A204.1 (cell line): ENCODE results near the gene MRPL14.
"Not testable (repeated sequence)": the region's sequence is repeated elsewhere in the genome, so short reads cannot be mapped to it uniquely, and the experiment has no call there.

Experiments
- FAIRE-seq: peaks from 2 replicates; lab custom pipeline; 2012; peaks lifted over from hg19 to GRCh38; lab: Jason Lieb, UNC

The MRPL14 gene

DNA sequence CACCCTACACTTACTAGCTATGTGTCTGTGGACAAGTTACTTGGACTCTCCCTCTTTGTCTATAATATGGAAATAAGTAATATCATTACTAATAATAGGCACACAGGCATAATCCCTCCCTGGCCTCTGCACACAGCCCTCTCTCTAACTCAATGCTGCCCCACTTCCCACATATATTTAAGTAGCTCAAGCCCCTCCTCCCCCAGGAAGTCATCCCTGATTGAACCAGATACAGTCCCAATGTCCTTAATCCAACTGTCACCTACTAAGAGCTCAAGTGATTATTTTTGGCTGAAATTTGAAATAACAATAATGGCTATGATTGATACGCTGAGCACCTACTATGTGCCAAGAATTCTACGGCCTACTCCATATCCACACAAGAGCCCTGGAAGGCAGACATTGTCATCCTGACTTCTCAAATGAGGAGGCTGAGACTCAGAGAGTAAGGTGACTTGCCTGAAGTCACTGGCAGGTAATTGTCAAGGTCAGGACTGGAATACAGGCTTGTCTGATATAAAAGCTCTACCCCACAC, 29.4 kb downstream of the MRPL14 start:
- no peak for FAIRE-seq

- FAIRE-seq = no peak
Observed at GRCh38 chr6:44096612-44097011, 30.6 kb downstream of the MRPL14 start.

DNA sequence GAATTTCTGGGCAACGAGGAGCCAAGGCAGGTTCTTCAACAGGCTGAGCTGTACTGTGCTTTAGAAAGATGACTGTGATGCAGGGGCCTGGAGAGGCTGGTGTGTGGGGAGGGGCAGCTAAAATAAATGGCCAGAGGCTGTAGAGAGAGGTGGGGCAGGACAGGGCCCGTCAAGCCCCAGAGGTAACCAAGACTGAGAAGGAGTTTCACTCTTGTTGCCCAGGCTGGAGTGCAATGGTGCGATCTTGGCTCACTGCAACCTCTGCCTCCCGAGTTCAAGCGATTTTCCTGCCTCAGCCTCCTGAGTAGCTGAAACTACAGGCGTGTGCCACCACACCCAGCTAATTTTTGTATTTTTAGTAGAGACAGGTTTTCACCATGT, 32.0 kb downstream of the MRPL14 start:
- not testable (repeated sequence) for FAIRE-seq

DNA sequence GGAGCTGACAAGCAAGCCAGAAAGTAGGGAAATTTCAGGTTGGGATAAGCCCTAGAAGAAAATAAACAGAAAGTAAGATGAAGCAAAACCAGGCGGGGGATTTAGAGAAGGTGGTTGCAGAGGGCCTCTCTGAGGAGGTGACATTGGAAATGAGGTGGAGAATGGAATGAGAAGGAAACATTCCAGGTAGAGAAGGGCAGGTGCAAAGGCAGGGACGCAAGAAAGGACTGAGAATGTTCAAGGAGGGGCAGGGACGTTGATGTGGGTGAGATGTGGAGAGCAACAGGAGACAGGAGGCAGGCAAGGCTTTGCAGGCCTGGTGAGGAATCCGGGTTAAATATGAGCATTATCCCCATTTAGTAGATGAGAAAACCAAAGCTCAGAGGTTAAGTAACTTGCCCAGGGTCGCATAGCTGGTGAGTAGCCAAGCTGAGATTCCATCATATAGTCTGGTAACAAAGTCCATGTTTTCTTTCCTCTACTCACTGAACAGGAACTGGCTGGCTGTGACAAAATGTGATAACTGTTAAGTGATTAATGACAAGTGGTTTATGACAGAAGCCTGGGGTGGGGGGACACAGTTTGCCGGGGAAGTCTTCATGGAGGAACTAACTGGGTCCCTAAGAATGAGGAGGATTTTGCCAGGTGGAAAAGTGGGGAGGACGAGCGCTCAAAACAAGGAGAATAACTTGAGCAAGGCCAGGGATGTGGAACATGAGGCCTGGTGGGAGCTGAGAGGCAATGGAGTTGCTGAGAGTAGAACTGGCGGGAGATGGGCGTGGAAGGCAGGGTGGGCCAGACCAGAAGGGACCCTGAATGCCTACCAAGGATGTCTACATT, 32.6 kb downstream of the MRPL14 start:
- FAIRE-seq = no peak

DNA sequence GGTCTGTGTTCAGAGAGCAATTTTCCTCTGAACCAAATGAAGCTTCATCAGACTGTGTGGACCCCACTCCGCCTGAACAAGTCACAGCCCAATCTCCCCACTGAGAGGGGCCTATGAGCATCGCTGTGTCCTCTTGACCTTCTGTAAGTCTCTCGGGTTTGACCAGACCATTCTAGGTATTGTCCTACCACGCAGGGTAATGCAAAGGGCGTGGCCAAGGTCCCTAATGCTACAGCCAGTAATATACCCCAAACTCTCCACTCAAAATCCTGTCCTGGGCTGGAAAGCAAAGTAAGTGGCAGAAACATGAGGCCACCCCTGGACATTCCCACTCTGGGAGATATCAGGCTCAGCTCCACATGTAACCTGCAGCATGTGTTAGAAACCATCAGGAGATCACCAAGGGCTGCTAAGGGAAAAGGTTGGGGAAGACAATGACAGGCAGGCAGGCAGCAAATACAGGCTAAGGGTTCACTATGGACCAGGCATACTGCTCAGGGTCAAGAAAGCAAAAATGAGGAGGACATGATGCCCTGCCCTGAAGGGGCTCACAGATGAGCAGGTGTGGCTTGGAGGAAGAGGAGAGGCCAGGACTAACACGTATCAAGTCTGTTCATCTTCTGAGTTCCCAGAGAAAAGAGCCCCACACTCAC, 33.4 kb downstream of the MRPL14 start:
- FAIRE-seq = no peak

DNA sequence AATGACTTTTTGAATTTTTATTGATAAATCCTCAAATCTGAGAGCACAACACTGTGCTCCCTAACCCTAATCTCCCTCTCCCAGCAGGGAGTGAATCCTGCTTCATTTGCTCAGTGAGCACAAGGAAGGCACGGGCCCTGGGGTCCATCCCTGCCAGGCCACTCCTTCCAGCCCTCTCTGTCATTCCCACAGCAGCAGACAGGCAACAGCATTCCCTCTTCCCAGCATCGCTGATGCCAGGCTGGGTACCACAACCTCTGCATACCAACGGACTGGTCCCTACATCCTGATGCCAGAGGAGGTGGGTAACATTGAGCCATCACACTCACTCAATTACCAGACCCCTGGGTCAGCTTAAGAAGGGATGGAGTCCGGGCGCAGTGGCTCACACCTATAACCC, 34.2 kb downstream of the MRPL14 start:
- no peak for FAIRE-seq

GRCh38 chr6:44091981-44092884, 35.0 kb downstream of the MRPL14 start:
- no peak for FAIRE-seq

DNA sequence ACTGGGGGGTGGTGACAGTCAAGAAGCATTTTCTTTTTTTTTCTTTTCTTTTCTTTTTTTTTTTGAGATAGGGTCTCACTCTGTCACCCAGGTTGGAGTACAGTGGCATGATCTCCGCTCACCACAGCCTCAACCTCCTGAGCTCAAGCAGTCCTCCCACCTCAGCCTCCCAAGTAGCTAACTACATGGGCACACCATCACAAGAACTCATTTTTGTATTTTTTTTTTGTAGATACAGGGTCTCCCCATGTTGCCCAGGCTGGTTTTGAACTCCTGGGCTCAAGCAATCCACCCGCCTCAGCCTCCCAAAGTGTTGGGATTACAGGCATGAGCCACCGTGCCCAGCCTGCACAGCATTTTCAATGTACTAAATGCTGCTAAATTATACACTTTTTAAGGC, 35.9 kb downstream of the MRPL14 start:
- not testable (repeated sequence) for FAIRE-seq

- FAIRE-seq = no peak
Observed at GRCh38 chr6:44090465-44090864, 36.8 kb downstream of the MRPL14 start.

GRCh38 chr6:44088827-44089590, 38.2 kb downstream of the MRPL14 start:
- no peak for FAIRE-seq

DNA sequence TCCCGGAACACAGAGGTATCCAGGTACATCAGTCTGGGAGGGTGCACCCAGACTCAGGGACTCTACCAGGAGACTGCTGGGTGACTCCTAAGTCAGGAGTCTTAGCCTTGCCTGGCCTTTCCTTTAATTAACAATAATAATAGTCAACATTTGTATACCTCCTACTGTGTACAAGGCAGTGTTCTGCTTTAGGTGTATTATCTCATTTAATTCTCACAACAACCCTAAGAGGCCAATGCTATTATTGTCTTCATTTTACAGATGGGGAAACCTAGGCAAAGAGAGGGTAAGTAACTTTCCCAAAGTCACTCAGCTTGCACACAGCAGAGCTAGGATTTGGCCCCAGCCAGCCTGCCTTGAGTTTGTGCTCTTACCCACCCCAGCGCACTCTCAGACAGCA, 39.6 kb downstream of the MRPL14 start:
- no peak for FAIRE-seq

GRCh38 chr6:44086931-44087574, 40.2 kb downstream of the MRPL14 start:
- FAIRE-seq = no peak

DNA sequence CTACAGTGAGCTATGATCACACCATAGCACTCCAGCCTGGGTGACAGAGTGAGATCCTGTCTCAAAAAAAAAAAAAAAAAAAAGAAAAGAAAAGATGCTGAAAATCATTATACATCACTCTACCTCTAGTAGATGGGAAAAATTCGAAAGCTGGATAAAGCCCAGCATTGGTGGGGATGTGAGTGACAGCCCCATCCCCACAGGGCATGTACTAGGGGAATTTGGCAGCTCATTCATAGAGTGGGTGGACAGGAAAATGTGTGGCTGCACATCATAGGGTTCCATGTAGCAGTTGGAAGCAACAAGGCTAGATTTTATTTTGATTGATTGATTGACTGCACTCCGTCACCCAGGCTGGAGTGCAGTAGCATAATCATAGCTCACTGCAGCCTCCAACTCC, 42.0 kb downstream of the MRPL14 start:
- FAIRE-seq = no peak

DNA sequence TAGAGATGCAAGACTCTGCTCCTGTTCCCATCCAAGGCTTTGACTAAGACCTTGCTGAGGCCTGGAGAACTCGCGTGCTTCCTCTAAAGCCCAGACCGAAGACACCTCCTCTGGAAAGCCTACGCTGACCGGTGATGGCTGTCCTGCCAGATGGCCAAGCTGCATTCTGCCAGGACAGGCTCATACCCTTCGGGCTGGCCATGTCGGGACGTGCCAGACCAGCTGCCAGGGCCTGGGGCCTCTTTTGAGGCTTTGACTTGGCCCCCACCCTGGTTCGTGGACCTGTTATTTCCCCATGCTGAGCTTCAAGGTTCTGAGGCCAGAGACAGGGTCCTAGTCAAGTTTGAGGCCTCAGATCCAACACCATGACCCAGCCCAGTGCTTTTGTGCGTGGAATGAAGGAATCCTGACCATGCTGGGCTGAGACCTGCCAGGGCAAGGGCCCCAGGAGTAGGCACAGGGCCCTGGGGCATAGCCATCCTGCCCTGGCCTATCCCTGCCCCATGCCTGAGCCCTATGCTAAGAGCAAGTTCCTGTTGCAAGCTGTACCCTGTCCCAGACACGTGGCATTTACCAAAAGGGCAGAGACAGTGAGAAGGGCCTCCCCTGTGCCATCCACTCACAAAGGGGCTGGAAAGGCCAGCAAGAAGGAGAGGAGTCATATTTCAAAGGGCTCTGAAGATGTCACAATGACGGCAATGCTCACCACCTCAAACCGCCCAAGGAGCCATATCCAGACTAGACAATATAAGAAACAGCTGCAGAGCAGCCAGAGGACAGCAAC, 42.8 kb downstream of the MRPL14 start:
- no peak for FAIRE-seq

GRCh38 chr6:44082872-44083321, 44.4 kb downstream of the MRPL14 start:
- no peak for FAIRE-seq

GRCh38 chr6:44081753-44082152, 45.5 kb downstream of the MRPL14 start:
- FAIRE-seq = no peak

GRCh38 chr6:44080561-44081521, 46.4 kb downstream of the MRPL14 start:
- no peak for FAIRE-seq

DNA sequence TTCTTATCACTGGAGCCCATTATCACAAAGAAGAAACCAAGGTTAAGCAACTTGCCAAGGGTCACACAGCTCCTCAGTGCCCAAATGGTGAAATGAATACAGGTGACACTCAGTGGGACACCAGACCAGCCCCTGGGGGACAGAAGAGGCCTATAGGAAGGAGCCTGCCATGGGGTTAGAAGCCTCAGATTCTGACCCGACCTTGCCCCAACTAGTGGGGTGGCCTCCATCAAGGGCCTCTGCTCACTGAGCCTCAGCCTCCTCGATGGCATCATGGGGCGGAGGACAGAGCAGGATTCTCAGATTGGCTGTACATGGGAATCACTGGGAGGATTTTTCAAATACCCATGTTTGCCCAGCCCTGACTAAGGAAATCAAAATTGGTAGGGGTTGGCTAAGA, 47.6 kb downstream of the MRPL14 start:
- no peak for FAIRE-seq
